Muscle layer of colon (tissue), 2 donors: Measurements from ENCODE around the gene DLK1.

ENCODE experiments used
- H3K27ac ChIP-seq: one replicate; pipeline ENCODE4 v1.7.0; 2013; ENCODE audit warnings: low read depth, mild to moderate bottlenecking, low read length, moderate library complexity
- H3K27me3 ChIP-seq, 2 donors: one replicate each; pipeline ENCODE4 v1.7.0; 2013; ENCODE audit warnings: low read length in 2 of 2, mild to moderate bottlenecking in 2 of 2; ENCODE audit not compliant: insufficient read depth in 2 of 2, control insufficient read depth in 1 of 2
- H3K36me3 ChIP-seq: one replicate; pipeline ENCODE4 v1.7.0; 2013; ENCODE audit warnings: mild to moderate bottlenecking, low read length; ENCODE audit not compliant: insufficient read depth
- H3K4me1 ChIP-seq: one replicate; pipeline ENCODE4 v1.7.0; 2013; ENCODE audit warnings: mild to moderate bottlenecking, low read length; ENCODE audit not compliant: insufficient read depth
- H3K4me3 ChIP-seq, 2 donors: one replicate each; pipeline ENCODE4 v1.7.0; 2013; ENCODE audit warnings: low read length in 2 of 2, low read depth in 1 of 2, mild to moderate bottlenecking in 1 of 2, moderate library complexity in 1 of 2
- H3K9ac ChIP-seq: one replicate; pipeline ENCODE4 v1.7.0; 2013; ENCODE audit warnings: low read length
- H3K9me3 ChIP-seq: one replicate; pipeline ENCODE4 v1.7.0; 2013; ENCODE audit warnings: mild to moderate bottlenecking, low read length
- donor health status: abdominal sarcoma.
- donor health status: Adenocarcinoma of cecum.

The DLK1 gene

DNA sequence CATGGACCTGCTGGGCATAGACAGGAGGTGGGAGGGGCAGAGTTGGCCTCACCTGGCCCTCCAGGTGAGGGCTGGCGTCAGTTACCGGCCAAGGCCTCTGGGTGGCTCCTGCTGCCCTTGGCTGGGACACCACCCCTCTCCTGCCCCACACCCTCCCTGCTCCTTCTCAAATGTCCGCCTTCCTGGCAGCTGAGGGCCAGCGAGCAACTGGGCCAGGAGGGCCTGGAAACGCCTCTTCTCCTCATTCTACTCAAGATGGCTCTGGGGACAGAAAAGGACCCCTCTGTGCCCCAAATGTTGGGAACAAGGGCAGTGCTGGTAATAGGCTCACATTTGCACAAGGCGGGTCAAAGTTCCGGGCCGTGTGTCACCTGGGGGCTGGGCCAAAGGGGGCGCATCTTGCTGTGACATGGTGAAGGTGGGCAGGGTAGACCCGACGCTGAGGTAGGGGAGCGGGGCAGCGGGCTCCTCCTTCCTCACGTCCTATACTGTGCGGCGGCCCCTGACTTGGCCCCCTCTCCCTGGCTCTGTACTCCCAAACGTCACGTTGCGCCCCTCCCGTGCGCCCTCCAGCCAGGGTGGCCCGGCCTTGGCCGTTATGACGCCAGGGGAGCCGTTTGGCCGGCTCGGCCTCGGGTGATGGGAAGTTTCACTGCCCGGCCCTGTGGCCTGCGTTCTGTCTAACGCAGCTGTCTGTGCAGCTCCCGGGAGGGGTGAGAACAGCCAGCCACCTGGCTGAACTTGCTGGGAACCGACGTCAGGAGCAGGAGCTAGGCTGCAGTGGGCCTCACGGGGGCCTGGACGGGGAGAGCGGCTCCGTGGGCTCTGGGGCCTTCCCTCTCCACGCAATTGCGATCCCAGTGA is 18.0 kb upstream of the DLK1 start:
- Histone ChIP-seq H3K36me3 (no peaks in the 10 kb centered on the region), H3K9ac (no peak overlapping the region), H3K27ac (no peak overlapping the region), H3K4me3 (peak overlapping the region in 1 of 2 donors; percentile 21), H3K9me3 (no peaks in the 10 kb centered on the region), H3K27me3 (peaks cover 0 to 7% of the 10 kb centered on the region in 2 donors), H3K4me1 (peaks cover 3% of the 10 kb centered on the region)

DNA sequence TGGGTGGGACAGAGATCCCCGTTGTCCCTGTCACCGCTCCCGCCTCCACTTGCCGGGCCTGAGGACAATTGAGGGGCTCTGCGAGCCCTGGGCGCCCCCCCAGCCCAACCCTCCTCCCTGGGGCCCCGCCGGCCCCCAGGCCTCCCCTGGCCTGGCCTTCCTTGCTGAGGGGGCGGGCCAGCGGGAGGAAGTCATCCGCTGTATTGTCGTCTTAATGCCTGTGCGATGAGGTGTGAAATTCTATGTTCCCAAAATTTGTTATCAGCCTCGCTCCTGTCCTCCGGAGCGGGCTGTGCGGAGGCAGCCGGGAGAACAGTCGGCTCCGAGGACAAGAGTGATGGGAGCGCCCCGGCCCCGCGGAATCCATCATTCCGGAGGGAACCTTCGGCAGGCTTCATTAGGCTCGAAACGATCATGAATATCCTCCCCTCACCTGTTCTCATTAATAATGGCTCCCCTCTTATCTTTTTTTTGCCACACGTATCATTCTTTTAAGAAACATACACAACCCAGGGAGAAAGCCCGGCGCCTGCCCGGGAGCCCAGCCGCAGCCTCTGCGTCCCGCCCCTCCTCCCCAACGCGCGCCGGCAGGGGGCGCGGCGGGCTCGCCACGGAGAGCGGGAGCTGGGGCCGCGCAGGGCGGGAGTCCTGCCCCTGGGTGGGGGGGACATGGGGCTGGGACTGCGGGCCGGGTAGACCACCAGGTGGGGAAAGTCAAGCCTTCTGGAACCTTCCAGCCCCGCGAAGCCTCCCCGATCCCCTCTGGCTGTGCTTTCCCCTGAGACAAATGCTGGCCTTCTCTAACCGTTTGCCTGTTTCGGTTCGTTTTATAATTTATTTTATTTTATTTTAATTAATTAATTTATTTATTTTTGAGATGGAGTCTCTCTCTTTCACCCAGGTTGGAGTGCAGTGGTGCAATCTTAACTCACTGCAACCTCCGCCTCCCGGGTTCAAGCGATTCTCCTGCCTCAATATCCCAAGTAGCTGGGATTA is 17.1 kb upstream of the DLK1 start:
- peaks cover 0 to 7% of the 10 kb centered on the region in 2 donors for H3K27me3 ChIP-seq
- H3K4me1 ChIP-seq, result peaks cover 3% of the 10 kb centered on the region
- H3K36me3 ChIP-seq, result no peaks in the 10 kb centered on the region
- no peak overlapping the region for H3K9ac ChIP-seq
- H3K9me3 ChIP-seq, result no peaks in the 10 kb centered on the region
- H3K4me3 ChIP-seq, result peak overlapping the region; percentile 21 to 41
- H3K27ac ChIP-seq, result no peak overlapping the region

DNA sequence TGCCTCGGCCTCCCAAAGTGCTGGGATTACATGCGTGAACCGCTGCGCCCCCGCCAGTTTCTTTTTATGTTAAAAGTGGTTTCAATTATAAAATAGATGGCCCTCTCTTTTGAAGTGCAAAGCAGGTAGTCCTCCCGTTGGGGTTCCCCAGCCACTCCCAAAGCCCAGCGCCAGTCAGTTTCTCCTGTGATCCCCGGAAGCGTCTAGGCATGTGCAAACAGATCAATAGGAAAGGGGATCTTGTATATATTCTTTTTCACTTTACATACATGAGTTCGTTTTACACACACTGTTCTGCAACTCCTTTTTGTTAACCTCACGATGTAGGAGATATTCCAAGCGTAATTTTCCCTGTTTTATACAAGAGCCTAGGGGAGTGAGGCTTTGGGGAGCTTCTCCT is 16.3 kb upstream of the DLK1 start:
- Histone ChIP-seq H3K4me3 (no peak overlapping the region), H3K27me3 (peaks cover 0 to 7% of the 10 kb centered on the region in 2 donors), H3K27ac (no peak overlapping the region), H3K36me3 (no peaks in the 10 kb centered on the region), H3K4me1 (peaks cover 3% of the 10 kb centered on the region), H3K9me3 (no peaks in the 10 kb centered on the region), H3K9ac (no peak overlapping the region)

DNA sequence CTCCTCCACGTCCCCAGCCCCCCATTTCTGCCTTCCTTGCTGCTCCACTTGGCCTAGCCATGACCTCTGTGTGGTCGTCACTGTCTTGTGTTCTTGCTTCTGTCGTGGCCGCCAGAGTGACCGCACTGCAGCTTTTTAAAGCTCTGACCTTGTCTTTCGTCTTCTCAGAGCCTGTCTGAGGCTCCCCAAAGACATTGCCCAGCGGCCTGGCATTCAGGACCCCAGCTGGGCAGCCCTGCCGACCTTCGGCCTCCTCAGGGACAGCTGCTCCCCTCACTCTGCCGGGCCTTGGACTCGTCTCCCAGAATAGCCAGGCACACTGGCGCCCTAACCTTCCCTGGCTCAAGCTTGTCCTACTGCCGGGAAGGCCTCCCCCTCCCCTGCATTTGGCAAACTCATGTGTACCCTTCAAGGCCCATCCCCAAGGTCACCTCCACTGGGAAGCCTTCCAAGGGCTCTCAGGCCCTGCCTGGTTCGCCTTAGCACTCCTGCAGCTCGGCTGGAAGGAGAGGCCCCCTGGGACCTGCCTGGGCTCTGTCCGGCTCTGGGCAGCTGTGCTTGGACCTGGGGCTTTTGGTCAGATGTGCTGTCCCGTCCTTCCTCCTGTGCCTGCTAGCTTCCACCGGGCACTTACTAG is 15.7 kb upstream of the DLK1 start:
- no peak overlapping the region for H3K4me3 ChIP-seq
- H3K4me1 ChIP-seq, result peaks cover 3% of the 10 kb centered on the region
- H3K36me3 ChIP-seq, result no peaks in the 10 kb centered on the region
- H3K27ac ChIP-seq, result no peak overlapping the region
- H3K27me3 ChIP-seq, result peaks cover 0 to 7% of the 10 kb centered on the region in 2 donors
- no peak overlapping the region for H3K9ac ChIP-seq
- no peaks in the 10 kb centered on the region for H3K9me3 ChIP-seq

DNA sequence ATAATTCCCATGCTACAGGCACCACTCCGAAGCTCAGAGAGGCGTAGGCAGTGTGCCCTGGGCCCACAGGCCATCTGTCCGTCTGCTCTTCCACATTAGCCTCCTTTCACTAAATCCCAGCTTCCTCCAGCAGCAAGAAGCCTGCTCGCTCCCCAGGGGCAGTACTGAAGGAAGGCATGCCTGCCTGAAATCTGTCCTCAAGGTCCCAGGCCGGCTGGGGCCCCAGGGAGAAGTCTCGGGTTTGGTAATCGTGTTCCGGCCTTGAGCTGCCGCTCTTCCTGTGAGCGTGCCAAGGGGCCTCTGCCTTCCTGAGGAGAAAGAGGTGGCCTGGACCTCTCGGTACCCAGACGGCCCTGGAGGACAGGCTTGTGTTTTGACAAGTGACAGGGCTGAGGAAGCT is 15.2 kb upstream of the DLK1 start:
- H3K27me3 ChIP-seq, result peaks cover 0 to 7% of the 10 kb centered on the region in 2 donors
- no peaks in the 10 kb centered on the region for H3K9me3 ChIP-seq
- H3K4me3 ChIP-seq, result no peak overlapping the region
- no peak overlapping the region for H3K9ac ChIP-seq
- no peaks in the 10 kb centered on the region for H3K36me3 ChIP-seq
- peaks cover 3% of the 10 kb centered on the region for H3K4me1 ChIP-seq
- no peak overlapping the region for H3K27ac ChIP-seq

DNA sequence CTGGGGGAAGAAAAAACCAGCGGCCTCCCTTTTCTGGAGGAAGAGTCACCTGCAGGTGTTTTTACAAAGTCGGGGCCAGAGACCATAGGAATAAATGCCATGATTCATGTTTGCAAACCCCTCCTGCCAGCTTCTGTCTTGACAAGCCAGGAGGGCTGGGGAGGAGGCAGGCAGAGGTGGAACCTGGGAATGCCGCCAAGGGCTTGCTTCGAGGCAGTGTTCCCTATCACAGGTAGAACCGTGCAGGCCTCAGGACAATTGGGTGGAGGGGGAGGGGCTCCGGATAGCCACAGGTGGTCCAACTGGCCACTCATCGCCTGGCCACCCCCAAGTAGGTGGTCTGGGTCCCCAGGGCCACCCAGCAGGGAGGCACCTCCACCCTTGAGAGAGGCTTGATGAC is 14.2 kb upstream of the DLK1 start:
- H3K27ac ChIP-seq, result no peak overlapping the region
- H3K9ac ChIP-seq, result no peak overlapping the region
- H3K27me3 ChIP-seq, result peaks cover 0 to 7% of the 10 kb centered on the region in 2 donors
- no peaks in the 10 kb centered on the region for H3K36me3 ChIP-seq
- peaks cover 3% of the 10 kb centered on the region for H3K4me1 ChIP-seq
- H3K4me3 ChIP-seq, result no peak overlapping the region
- no peaks in the 10 kb centered on the region for H3K9me3 ChIP-seq

DNA sequence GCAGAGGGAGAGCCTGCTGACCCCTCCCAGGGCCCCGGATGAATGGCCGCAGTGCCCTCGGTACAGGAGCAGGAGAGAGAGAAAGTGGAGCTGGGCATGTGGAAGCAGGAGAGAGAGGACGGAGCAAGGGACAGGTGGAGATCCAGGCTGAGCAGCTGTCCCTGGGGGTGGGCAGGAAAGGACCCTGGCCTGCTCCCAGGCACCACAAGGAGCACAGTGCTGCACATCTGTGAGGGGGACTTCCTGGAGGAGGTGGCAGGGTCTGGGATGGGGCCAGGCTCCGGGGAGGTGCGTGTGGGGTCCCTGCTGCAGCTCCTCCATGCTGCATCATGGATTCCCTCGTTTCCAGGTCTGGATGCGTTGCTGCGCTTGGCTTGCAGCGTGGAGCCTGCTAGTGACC is 13.0 kb upstream of the DLK1 start:
- no peaks in the 10 kb centered on the region for H3K9me3 ChIP-seq
- H3K4me1 ChIP-seq, result peaks cover 3% of the 10 kb centered on the region
- H3K27me3 ChIP-seq, result peaks cover 0 to 8% of the 10 kb centered on the region in 2 donors
- no peaks in the 10 kb centered on the region for H3K36me3 ChIP-seq
- no peak overlapping the region for H3K9ac ChIP-seq
- no peak overlapping the region for H3K27ac ChIP-seq
- no peak overlapping the region for H3K4me3 ChIP-seq

DNA sequence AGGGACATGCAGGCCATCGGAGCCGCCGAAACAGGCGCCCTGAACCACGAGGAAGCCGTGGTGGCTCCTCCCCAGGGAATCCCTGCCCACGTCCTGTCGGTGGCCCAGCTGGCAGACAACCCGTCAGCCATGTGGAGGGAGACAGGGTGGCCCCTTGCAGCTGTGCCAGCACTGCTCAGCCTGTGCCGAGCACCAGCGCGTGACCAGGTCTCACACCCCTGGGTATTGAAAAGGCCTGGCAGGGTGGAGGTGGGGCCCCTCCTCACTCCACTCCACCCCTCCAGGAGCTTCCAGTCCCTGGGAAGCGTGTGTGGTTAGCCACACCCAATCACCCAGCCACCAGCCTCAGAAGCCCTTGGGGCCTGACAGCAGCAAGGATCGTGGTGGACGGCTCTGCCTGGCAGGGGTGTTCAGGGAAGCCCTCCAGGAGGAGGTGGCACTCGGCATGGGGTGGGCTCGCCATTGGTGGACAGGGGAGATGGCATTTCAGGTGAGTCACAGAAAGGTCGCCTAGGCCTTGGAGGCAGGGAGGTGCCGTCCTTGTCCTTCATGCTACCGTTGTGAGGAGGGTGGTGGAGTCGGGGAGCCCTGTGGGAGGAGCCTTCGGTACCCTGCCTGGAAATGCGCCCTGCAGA is 12.3 kb upstream of the DLK1 start:
- Histone ChIP-seq H3K4me1 (no peaks in the 10 kb centered on the region), H3K27me3 (peaks cover 0 to 7% of the 10 kb centered on the region in 2 donors), H3K27ac (no peak overlapping the region), H3K4me3 (no peak overlapping the region), H3K9me3 (no peaks in the 10 kb centered on the region), H3K9ac (no peak overlapping the region), H3K36me3 (no peaks in the 10 kb centered on the region)

DNA sequence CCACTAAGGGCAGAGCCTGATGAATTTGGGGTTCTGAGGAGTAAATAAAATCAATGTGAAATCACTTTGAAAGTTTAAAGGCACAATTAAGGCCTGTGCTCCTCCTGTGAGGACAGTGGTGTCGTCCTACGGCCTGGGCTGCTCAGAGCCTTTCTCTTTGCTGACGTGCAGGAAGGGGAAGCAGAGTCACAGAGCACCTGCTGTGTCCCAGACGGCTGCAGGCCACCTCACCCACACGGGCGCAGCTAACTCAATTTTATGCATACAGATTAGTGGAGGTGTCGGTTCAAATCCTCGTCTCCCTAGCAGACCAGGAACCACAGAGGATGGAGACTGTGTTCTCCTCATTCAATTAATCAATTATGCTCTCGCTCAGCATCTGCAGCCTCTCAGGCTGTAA is 11.4 kb upstream of the DLK1 start:
- no peak overlapping the region for H3K27ac ChIP-seq
- peaks cover 0 to 4% of the 10 kb centered on the region in 2 donors for H3K27me3 ChIP-seq
- H3K4me3 ChIP-seq, result no peak overlapping the region
- no peaks in the 10 kb centered on the region for H3K4me1 ChIP-seq
- no peaks in the 10 kb centered on the region for H3K36me3 ChIP-seq
- H3K9ac ChIP-seq, result no peak overlapping the region
- no peaks in the 10 kb centered on the region for H3K9me3 ChIP-seq

DNA sequence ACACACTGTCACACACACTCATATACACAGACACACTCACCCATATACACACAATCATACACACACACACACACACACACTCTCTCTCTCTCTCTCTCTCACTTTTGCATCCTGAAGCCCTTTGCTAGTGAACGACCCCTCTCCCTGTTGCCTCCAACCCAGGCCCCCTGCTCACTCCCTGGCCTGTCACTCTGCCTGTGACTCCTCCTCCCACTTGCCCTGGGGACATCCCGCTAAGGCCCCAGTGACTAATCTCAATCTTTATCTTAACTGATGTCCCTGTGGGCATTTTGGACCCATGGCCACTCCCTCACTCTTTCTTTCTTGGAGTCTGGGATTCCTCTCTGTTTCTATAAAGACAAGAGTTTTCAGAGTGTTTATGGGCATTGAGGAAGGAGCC is 10.9 kb upstream of the DLK1 start:
- no peaks in the 10 kb centered on the region for H3K9me3 ChIP-seq
- H3K9ac ChIP-seq, result no peak overlapping the region
- no peaks in the 10 kb centered on the region for H3K4me1 ChIP-seq
- no peaks in the 10 kb centered on the region for H3K36me3 ChIP-seq
- peaks cover 0 to 8% of the 10 kb centered on the region in 2 donors for H3K27me3 ChIP-seq
- H3K4me3 ChIP-seq, result no peak overlapping the region
- no peak overlapping the region for H3K27ac ChIP-seq

DNA sequence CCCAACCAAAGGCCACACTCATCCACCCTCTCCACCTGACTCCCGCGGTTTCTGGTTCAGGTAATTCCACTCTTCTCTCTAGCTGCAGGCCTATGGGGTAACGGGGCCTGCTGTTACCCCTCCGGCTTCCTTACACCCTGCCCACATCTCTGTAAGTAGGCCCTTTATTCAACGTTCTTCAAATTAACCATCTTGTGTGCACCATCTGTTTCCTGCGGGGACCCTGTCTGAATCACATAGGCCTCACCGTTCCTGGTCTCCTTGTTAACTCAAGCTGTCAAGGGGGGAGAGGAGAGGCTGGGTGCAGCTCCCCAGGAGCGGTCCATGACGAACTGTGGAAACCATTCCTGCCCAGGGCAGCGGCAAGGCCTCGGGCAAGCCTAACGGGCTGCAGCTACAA is 9.3 kb upstream of the DLK1 start:
- H3K27me3 ChIP-seq, result peaks cover 0 to 8% of the 10 kb centered on the region in 2 donors
- H3K4me3 ChIP-seq, result no peak overlapping the region
- H3K9me3 ChIP-seq, result no peaks in the 10 kb centered on the region
- no peak overlapping the region for H3K9ac ChIP-seq
- no peak overlapping the region for H3K27ac ChIP-seq
- H3K36me3 ChIP-seq, result no peaks in the 10 kb centered on the region
- no peaks in the 10 kb centered on the region for H3K4me1 ChIP-seq
